Muscle layer of duodenum (tissue), 2 donors: ENCODE measurements around the gene WFDC1.
A peak's percentile ranks its signal among the peaks of the same experiment; 100 is the strongest.

ENCODE experiments used
- H3K27ac ChIP-seq: one replicate; pipeline ENCODE4 v1.7.0; 2013; ENCODE audit warnings: mild to moderate bottlenecking, low read length
- H3K27me3 ChIP-seq: one replicate; pipeline ENCODE4 v1.7.0; 2013; ENCODE audit warnings: low read depth, mild to moderate bottlenecking, control low read depth, low read length
- H3K36me3 ChIP-seq, 2 donors: one replicate each; pipeline ENCODE4 v1.7.0; 2013; ENCODE audit warnings: low read length in 2 of 2, control low read depth in 1 of 2, mild to moderate bottlenecking in 1 of 2; ENCODE audit not compliant: insufficient read depth in 2 of 2, control insufficient read depth in 1 of 2
- H3K4me1 ChIP-seq, 2 donors: one replicate each; pipeline ENCODE4 v1.7.0; 2013; ENCODE audit warnings: low read length in 2 of 2, mild to moderate bottlenecking in 2 of 2, control low read depth in 1 of 2, moderate library complexity in 1 of 2; ENCODE audit not compliant: insufficient read depth in 2 of 2, control insufficient read depth in 1 of 2
- H3K4me3 ChIP-seq, 2 donors: one replicate each; pipeline ENCODE4 v1.7.0; 2013; ENCODE audit warnings: low read length in 2 of 2, low read depth in 1 of 2, mild to moderate bottlenecking in 1 of 2
- H3K9me3 ChIP-seq, 2 donors: one replicate each; pipeline ENCODE4 v1.7.0; 2013; ENCODE audit warnings: low read length in 2 of 2, control low read depth in 1 of 2, mild to moderate bottlenecking in 1 of 2; ENCODE audit not compliant: control insufficient read depth in 1 of 2
- donor health status: healthy.

WFDC1 gene

DNA sequence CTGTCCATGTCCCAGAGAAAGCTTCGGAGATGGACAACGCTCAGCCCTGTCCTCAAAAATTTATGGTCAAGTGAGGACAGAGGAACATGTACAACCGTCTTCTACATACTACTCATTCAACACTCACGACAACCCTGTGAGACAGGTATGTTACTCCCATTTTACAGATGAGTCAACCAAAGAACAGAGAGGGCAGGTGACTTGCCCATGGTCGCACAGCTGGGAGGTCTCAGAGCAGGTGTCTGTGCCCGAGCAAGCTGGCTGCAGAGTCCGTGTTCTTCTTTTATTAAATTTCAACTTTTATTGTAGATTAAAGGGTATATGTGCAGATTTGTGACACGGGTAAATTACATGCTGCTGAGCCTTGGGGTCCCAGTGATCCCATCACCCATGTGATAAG, 5.8 kb upstream of the WFDC1 start:
- no peak overlapping the region for H3K27ac ChIP-seq
- peaks cover 3% of the 10 kb centered on the region for H3K27me3 ChIP-seq
- H3K4me1 ChIP-seq: no peaks in the 10 kb centered on the region
- no peaks in the 10 kb centered on the region for H3K9me3 ChIP-seq
- H3K36me3 ChIP-seq: no peaks in the 10 kb centered on the region
- no peak overlapping the region for H3K4me3 ChIP-seq

DNA sequence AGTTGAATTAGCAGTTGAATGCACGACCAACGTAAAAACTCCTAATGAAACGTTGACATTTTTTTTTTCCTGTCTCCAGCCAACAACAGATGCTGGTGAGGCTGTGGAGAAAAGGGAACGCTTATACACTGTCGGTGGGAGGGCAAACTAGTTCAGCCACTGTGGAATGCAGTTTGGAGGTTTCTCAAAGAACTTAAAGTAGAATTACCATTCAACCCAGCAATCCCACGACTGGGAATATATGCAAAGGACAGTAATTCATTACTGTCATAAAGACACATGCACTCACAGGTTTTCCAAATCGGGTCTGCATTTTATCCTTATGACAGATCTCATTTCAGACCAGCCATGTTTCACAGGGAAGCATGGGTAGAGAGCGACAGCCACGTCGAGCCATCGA, 3.5 kb upstream of the WFDC1 start:
- Histone ChIP-seq H3K36me3 (no peaks in the 10 kb centered on the region), H3K4me1 (peaks cover 0 to 11% of the 10 kb centered on the region in 2 donors), H3K4me3 (no peak overlapping the region), H3K27ac (no peak overlapping the region), H3K9me3 (no peaks in the 10 kb centered on the region), H3K27me3 (peaks cover 13% of the 10 kb centered on the region)

DNA sequence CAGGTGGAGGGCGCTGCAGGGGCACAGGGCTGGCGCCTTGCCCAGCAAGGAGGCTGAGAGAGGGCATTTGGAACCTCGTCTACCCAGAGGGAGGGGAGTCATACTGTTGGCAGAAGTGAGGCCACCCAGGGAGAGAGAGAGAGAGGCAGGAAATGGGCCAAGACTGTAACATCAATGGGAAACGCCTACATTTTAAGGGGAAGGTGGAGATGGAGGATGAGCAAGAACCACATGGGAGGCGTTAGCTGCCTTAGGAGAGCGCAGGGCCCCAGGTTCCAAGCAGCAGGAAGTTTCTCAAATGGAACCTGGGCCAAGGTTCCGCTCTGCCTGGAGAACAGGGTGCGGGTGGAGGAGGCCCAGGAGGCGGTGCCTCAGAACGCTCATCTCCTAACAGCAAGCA, 2.7 kb upstream of the WFDC1 start:
- Histone ChIP-seq H3K27me3 (peaks cover 13% of the 10 kb centered on the region), H3K36me3 (no peaks in the 10 kb centered on the region), H3K4me1 (peaks cover 0 to 11% of the 10 kb centered on the region in 2 donors), H3K9me3 (no peaks in the 10 kb centered on the region), H3K27ac (no peak overlapping the region), H3K4me3 (no peak overlapping the region)

DNA sequence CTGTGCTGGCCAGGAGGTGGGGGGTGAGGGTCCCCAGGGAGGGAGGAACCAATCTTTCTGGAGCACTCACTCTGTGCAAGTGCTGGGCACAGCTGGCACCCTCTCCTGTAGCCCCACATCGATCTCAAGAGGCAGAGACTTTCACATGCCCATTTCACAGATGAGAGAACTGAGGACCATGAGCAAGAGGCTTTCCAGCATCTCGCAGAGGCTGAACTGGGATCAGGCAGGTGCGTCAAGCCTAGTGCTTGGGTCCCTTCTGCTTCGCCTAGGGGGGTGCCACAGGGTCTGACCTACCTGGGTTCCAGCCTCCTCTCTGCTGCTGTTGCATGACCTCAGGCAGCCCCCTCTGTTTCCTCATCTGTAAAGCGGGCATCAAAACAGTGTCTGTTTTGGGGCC, 1.3 kb upstream of the WFDC1 start:
- Histone ChIP-seq H3K36me3 (no peaks in the 10 kb centered on the region), H3K4me3 (no peak overlapping the region), H3K27ac (no peak overlapping the region), H3K27me3 (peaks cover 13% of the 10 kb centered on the region), H3K4me1 (peaks cover 0 to 11% of the 10 kb centered on the region in 2 donors), H3K9me3 (no peaks in the 10 kb centered on the region)

DNA sequence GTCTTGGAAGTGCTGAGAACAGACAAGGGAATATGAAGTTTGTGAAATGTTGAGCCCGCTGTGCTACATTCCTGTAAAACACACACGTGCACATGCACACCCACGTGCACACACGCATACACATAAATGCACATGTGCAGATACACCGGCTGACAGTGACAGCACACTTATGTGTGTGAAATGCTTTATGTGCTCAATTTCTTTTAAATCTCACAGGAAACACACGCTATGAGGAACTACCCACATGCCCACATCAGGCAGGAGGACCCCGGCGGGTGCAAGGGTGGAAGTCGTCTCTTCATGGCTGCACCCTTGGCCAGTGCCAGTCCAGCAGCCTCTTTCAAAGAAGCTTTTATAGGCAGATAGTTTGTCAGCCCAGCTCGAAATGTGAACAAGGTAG, 561 bp upstream of the WFDC1 start:
- Histone ChIP-seq H3K4me3 (peak overlapping the region in 1 of 2 donors; percentile 52), H3K9me3 (no peaks in the 10 kb centered on the region), H3K27ac (no peak overlapping the region), H3K27me3 (peaks cover 13% of the 10 kb centered on the region), H3K36me3 (no peaks in the 10 kb centered on the region), H3K4me1 (peaks cover 0 to 11% of the 10 kb centered on the region in 2 donors)

DNA sequence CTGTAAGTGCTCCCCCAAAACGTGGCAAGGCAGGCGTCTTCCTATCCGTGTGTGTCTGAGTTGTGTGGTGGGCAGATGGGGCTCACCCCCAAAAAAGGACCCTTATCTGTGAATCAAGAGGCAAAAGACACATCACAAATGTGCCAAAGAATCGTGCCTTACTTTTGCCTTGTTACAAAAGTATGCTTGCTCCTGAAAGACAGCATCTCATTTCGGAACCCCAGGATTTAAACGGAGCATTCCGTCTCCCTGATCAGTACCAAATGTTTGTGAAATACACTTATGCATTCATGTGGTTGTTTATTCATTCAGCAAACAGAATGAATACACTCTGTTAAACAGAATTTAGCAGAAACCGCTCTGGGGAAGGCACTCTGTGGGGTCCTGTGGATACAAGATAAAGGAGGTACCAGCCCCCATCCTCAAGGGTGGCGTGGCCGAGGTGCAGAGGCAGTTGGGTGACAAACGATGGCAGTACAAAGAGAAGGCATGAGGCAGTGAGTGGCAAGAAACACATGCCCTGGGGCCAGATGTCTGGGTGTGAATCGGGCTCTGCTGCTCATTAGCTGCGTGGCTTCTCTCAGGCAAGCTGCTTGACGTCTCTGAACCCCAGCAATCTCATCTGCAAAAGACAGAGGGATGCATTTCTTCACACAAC, 654 bp downstream of the WFDC1 start:
- H3K36me3 ChIP-seq: no peaks in the 10 kb centered on the region

DNA sequence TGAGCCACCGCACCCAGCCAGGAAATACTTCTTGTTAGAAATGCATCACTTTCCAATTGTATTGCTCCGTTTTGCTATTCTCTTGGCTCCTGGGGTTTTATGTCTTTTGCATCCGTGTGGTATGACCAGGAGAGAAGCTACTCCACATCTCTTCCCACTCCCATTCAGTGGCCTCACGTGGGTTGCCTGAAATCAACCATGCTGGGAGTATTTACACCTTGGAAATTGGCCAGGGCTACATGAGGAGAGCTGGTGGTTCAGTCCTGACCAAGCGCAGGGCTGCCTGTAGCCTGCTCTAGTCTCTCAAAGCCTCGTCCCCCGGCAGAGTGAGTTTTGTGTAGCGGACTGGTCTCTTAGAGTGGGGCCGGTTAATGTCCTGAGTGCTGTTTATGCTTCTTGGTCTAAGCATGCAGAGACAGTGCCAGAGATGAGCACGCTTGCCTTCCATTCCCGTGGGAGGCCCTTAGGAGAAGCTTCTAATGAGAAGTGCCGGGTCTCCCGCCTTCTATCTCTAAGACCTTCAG, 3.8 kb downstream of the WFDC1 start:
- Histone ChIP-seq H3K4me3 (no peak overlapping the region), H3K27ac (no peak overlapping the region), H3K4me1 (peaks cover 0 to 11% of the 10 kb centered on the region in 2 donors), H3K9me3 (no peaks in the 10 kb centered on the region), H3K27me3 (peaks cover 10% of the 10 kb centered on the region), H3K36me3 (no peaks in the 10 kb centered on the region)

More for the DNA sequence above, 654 bp downstream of the WFDC1 start:
- no peaks in the 10 kb centered on the region for H3K9me3 ChIP-seq
- peaks cover 0 to 11% of the 10 kb centered on the region in 2 donors for H3K4me1 ChIP-seq
- peak overlapping the region; percentile 3 to 52 for H3K4me3 ChIP-seq
- peaks cover 13% of the 10 kb centered on the region for H3K27me3 ChIP-seq
- H3K27ac ChIP-seq: no peak overlapping the region

DNA sequence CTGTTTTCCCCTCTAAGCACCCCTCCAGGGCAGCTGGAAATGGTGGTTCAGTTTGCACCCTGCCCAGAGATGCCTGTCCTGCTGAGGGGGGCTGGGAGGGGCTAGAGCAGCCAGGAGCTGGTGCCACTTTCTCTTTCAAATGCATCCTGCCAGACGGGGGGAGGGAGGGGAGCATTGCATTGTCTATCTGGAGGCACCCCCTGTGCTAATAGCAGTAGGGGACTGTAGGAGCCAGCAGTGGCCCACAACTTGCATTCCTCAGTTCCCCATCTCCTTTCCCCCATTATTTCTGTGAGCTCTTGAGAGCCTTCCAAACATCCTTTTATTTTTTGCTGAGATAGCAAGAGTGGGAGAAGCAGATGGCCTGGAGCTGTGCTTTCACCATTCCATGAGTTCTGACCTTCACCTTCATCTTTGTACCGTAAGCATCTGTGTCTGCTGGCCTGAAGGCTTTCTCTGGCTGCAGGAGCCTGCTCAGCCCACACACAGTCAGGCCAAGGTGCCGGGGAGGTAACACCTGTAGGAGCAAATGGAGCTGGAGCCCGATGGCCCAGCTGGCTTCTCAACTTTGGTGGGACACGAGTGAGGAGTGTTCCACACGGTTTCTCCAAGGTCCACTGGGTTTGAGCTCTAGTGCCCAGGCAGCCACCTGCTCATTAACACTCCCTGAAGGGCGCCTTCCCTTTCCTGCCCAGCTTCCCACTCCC, 5.2 kb downstream of the WFDC1 start:
- Histone ChIP-seq H3K4me1 (peaks cover 0 to 2% of the 10 kb centered on the region in 2 donors), H3K27me3 (peaks cover 10% of the 10 kb centered on the region), H3K4me3 (no peak overlapping the region), H3K27ac (no peak overlapping the region), H3K9me3 (no peaks in the 10 kb centered on the region), H3K36me3 (no peaks in the 10 kb centered on the region)

DNA sequence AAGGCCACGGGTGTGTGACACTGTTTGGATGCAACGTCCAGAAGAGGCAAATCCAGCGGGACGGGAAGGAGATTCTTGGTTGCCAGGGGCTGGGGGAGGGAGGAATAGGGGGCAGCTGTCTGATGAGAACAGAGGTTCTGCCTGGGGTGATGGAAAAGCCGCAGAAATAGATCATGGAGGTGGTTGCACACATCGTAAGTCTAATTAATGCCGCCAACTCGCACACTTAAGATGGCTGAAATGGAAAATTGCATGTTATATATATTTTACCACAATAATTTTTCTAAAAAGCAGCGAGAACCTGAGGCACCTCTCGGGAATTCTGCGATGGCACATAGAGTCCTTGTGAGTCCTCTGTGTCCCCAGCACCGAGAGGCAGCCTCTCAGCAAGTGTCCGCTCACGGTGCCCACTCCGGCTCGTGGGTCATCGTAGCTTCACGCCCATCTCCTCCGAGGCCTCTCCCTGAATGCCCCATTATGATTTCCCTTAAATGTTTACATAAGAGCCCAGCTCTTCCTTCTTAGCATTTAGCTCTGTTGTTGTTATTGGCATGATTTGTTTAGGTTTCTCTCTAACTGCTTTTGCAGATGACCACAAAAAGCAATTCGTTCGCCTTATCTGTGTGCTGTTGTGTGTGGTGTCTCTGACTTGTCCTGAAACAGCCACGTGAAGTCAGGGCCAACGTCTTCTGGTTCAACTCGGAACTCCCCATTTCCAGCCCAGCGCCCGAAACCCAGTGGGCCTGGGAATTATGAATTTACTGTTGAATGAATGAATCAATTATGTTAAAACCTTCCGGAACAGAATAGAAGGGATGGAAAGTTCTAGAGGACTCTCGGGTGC, 7.7 kb downstream of the WFDC1 start:
- Histone ChIP-seq H3K4me3 (no peak overlapping the region), H3K27me3 (no peaks in the 10 kb centered on the region), H3K36me3 (no peaks in the 10 kb centered on the region), H3K27ac (peak overlapping the region; percentile 57), H3K4me1 (no peaks in the 10 kb centered on the region), H3K9me3 (no peaks in the 10 kb centered on the region)

DNA sequence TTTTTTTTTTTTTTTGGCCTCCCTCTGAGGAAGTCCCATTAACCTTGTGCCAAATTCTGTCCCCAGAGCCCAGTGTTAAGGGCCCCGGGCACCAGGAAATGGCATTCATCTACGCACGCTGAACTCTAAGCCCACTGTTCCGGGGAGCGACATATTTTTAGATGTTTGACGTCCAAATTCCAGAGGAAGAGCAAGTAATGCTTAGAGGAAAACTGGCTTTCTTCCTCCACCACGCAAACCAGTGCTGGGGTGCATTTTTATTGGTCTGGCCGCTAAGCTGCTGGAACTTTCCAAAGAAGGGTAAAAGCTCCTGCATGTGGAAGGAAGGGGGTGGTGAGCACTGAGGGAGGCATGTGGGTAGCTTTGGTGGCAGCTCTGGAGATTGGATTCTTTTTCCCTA, 8.3 kb downstream of the WFDC1 start:
- H3K27ac ChIP-seq: peak overlapping the region; percentile 24
- no peaks in the 10 kb centered on the region for H3K9me3 ChIP-seq
- no peaks in the 10 kb centered on the region for H3K27me3 ChIP-seq
- no peaks in the 10 kb centered on the region for H3K36me3 ChIP-seq
- H3K4me1 ChIP-seq: no peaks in the 10 kb centered on the region
- H3K4me3 ChIP-seq: no peak overlapping the region

DNA sequence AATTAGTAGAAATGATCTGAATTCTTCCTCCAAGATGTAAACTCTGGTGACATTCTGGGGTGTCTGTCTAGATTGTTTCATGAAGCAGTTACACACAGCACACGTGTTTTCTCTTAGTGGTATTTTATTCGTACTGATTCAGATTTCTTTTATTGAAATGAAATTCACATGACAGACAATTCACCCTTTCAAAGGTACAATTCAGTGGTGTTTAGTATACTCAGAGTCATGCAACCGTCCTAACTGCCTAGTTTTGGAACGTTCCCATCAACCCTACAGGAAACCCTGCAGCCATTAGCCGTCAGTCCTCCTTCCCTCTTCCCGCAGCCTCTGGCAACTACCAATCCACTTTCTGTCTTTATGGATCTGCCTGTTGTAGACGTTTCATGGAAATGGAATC, 8.8 kb downstream of the WFDC1 start:
- no peaks in the 10 kb centered on the region for H3K36me3 ChIP-seq
- H3K4me1 ChIP-seq: no peaks in the 10 kb centered on the region
- no peaks in the 10 kb centered on the region for H3K27me3 ChIP-seq
- no peak overlapping the region for H3K4me3 ChIP-seq
- peak overlapping the region; percentile 50 for H3K27ac ChIP-seq
- H3K9me3 ChIP-seq: no peaks in the 10 kb centered on the region
